ENCODE results near the gene WNK3. TPM values are rescaled to one million over a fixed set of nuclear protein-coding genes. Genes with fewer than 3 reads are reported as not detected.
A peak's percentile ranks its signal among the peaks of the same experiment; 100 is the strongest.

WNK3 gene
- total RNA-seq, 1 donor from 2014 or later, result 2.6 TPM

- TF ChIP-seq CTCF (conservative IDR thresholded peaks at IDR 0.05; ENCODE audit: low read depth, low read length), result no peak
- no peak overlapping the region for H3K4me3 ChIP-seq (ENCODE audit: low read depth, low read length)
- no peak for DNase-seq (ENCODE audit: low read depth)
Measured at GRCh38 chrX:54198262-54198661, 159.6 kb downstream of the WNK3 start.

- no peak overlapping the region for H3K4me3 ChIP-seq (ENCODE audit: low read depth, low read length)
- no peak for TF ChIP-seq CTCF (conservative IDR thresholded peaks at IDR 0.05; ENCODE audit: low read depth, low read length)
- no peak for DNase-seq (ENCODE audit: low read depth)
Measured at GRCh38 chrX:54194982-54195588, 162.8 kb downstream of the WNK3 start.

GRCh38 chrX:54193085-54193821 lies 164.6 kb downstream of the WNK3 start:
- H3K4me3 ChIP-seq (ENCODE audit: low read depth, low read length), result no peak overlapping the region
- no peak for TF ChIP-seq CTCF (conservative IDR thresholded peaks at IDR 0.05; ENCODE audit: low read depth, low read length)
- DNase-seq (ENCODE audit: low read depth), result no peak

- DNase-seq (ENCODE audit: low read depth), result no peak
- TF ChIP-seq CTCF (conservative IDR thresholded peaks at IDR 0.05; ENCODE audit: low read depth, low read length), result no peak
- H3K4me3 ChIP-seq (ENCODE audit: low read depth, low read length), result no peak overlapping the region
Measured at GRCh38 chrX:54184474-54184873, 173.4 kb downstream of the WNK3 start.

- no peak for TF ChIP-seq CTCF (conservative IDR thresholded peaks at IDR 0.05; ENCODE audit: low read depth, low read length)
- DNase-seq (ENCODE audit: low read depth), result no peak
- H3K4me3 ChIP-seq (ENCODE audit: low read depth, low read length), result peak within 1 kb of the TSS; percentile 66
Measured at GRCh38 chrX:54182864-54183613, 174.8 kb downstream of the WNK3 start, which contains the start of gene FAM120C. FAM120C (minus strand) TSS chrX:54183254; CDS start chrX:54183198, 56 bp downstream.

GRCh38 chrX:54182194-54182863 lies 175.5 kb downstream of the WNK3 start:
- DNase-seq (ENCODE audit: low read depth), result no peak
- TF ChIP-seq CTCF (conservative IDR thresholded peaks at IDR 0.05; ENCODE audit: low read depth, low read length), result no peak
- H3K4me3 ChIP-seq (ENCODE audit: low read depth, low read length), result peak overlapping the region; percentile 66
